NCI-H187 treated with DMSO at 0.1 percent for 48 hours (cell line): ENCODE data around the gene DNAAF5.

Source experiments
- DNase-seq: peaks from one replicate; lab custom pipeline; 2025; lab: John Stamatoyannopoulos, UW

The DNAAF5 gene

GRCh38 chr7:707296-708000 lies 19.1 kb upstream of the DNAAF5 start:
- DNase-seq: no peak

GRCh38 chr7:710161-710560 lies 16.3 kb upstream of the DNAAF5 start:
- no peak for DNase-seq

- DNase-seq: no peak
Measured at GRCh38 chr7:711093-711921, 15.2 kb upstream of the DNAAF5 start.

- DNase-seq: no peak
Measured at GRCh38 chr7:711922-712380, 14.5 kb upstream of the DNAAF5 start.

GRCh38 chr7:712381-713138 lies 13.9 kb upstream of the DNAAF5 start:
- no peak for DNase-seq

GRCh38 chr7:713139-713457 lies 13.4 kb upstream of the DNAAF5 start:
- no peak for DNase-seq

- no peak for DNase-seq
Measured at GRCh38 chr7:713488-714230, 12.8 kb upstream of the DNAAF5 start.

- DNase-seq: no peak
Measured at GRCh38 chr7:714251-714671, 12.2 kb upstream of the DNAAF5 start.

- no peak for DNase-seq
Measured at GRCh38 chr7:716222-716621, 10.3 kb upstream of the DNAAF5 start.

GRCh38 chr7:716636-717035 lies 9.9 kb upstream of the DNAAF5 start:
- DNase-seq: no peak

- DNase-seq: no peak
Measured at GRCh38 chr7:721619-722248, 4.8 kb upstream of the DNAAF5 start.

- DNase-seq: no peak
Measured at GRCh38 chr7:723541-723940, 3.0 kb upstream of the DNAAF5 start.

GRCh38 chr7:724298-724697 lies 2.2 kb upstream of the DNAAF5 start:
- no peak for DNase-seq

GRCh38 chr7:725223-726005 lies 1.1 kb upstream of the DNAAF5 start:
- no peak for DNase-seq

GRCh38 chr7:726854-727103 lies 280 bp downstream of the DNAAF5 start:
- no peak for DNase-seq

GRCh38 chr7:727104-727805 lies 756 bp downstream of the DNAAF5 start, which contains the start of gene PRKAR1B:
TSS of gene PRKAR1B (minus strand) at chr7:727281. CDS start at chr7:711505, 15,776 bp downstream.
- no peak for DNase-seq

- no peak for DNase-seq
Measured at GRCh38 chr7:727806-728460, 1.4 kb downstream of the DNAAF5 start.

GRCh38 chr7:728602-729001 lies 2.1 kb downstream of the DNAAF5 start:
- DNase-seq: no peak

- no peak for DNase-seq
Measured at GRCh38 chr7:729140-730000, 2.9 kb downstream of the DNAAF5 start.
